DND-41 (cell line): ENCODE data around the gene TENT4B.

Source experiments
- CTCF ChIP-seq: IDR thresholded peaks from 2 replicates; pipeline ENCODE4 v1.5.1; 2012; ENCODE audit warnings: borderline replicate concordance, low read length, moderate library complexity, mild to moderate bottlenecking; ENCODE audit not compliant: poor library complexity, severe bottlenecking; ENCODE audit errors: extremely low read depth
- EZH2 ChIP-seq: IDR thresholded peaks from 3 replicates; pipeline ENCODE4 v1.6.1; 2012; ENCODE audit warnings: borderline replicate concordance, low read depth, mild to moderate bottlenecking, moderate library complexity, low read length, inconsistent platforms; ENCODE audit not compliant: severe bottlenecking

DNA sequence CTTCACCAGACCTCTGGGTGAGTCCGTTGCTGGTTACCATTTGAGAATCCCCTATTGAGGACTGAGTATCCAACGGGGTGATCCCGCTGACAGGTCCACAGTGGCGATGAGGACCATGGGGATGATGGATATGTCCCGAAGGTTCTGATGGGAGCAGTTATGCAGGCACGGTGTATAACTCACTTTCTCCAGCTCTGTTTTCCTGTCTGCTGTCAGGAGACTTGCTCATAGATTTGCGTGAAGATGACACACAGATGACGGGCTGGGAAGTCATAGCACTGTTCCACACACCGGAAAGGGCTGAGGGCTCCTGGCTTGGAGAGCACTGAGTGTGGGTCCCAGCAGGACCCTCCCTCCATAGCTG lies 91.0 kb downstream of the TENT4B start:
- TF ChIP-seq CTCF, result no peak
- no peak for TF ChIP-seq EZH2
